ENCODE data around the gene ADGRG2.
"Not testable (repeated sequence)": the region's sequence is repeated elsewhere in the genome, so short reads cannot be mapped to it uniquely, and the experiment has no call there.

Gene ADGRG2

DNA sequence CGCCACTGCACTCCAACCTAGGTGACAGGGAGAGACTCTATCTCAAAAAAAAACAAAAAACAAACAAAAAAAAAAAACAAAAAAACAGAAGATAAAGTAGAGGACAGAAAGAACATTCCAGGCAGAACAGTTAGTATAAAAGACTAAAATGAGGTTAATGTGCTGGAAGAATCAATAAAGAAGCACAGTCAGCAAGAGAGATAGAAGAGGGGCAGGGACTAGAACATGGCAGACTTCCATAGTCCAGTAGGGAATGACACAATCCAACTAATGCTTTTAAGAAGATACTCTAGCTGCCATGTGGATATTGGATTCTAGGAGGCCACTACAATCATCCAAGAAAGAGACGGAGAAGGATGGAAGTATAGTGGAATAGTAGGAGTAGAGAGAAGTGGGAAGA, 11.6 kb downstream of the ADGRG2 start:
- in situ Hi-C loops (cut with HindIII; ENCODE audit: low pct_unique_long_range_greater_than_20kb, low sequenced_read_pairs), result no loop called here
- DNase-seq (ENCODE audit: low read depth in 1 of 2, low spot score in 1 of 2), result no peak
- TF ChIP-seq JUND (IDR thresholded peaks at IDR 0.05; ENCODE audit: low read depth), result no peak

- DNase-seq (ENCODE audit: low read depth in 1 of 2, low spot score in 1 of 2), result no peak
- in situ Hi-C loops (cut with HindIII; ENCODE audit: low pct_unique_long_range_greater_than_20kb, low sequenced_read_pairs), result no loop called here
- TF ChIP-seq JUND (IDR thresholded peaks at IDR 0.05; ENCODE audit: low read depth), result no peak
Measured at GRCh38 chrX:19107035-19107434, 15.2 kb downstream of the ADGRG2 start.

GRCh38 chrX:19100586-19100985, 21.7 kb downstream of the ADGRG2 start:
- TF ChIP-seq JUND (IDR thresholded peaks at IDR 0.05; ENCODE audit: low read depth), result no peak
- in situ Hi-C loops (cut with HindIII; ENCODE audit: low pct_unique_long_range_greater_than_20kb, low sequenced_read_pairs), result no loop called here
- DNase-seq (ENCODE audit: low read depth in 1 of 2, low spot score in 1 of 2), result no peak

DNA sequence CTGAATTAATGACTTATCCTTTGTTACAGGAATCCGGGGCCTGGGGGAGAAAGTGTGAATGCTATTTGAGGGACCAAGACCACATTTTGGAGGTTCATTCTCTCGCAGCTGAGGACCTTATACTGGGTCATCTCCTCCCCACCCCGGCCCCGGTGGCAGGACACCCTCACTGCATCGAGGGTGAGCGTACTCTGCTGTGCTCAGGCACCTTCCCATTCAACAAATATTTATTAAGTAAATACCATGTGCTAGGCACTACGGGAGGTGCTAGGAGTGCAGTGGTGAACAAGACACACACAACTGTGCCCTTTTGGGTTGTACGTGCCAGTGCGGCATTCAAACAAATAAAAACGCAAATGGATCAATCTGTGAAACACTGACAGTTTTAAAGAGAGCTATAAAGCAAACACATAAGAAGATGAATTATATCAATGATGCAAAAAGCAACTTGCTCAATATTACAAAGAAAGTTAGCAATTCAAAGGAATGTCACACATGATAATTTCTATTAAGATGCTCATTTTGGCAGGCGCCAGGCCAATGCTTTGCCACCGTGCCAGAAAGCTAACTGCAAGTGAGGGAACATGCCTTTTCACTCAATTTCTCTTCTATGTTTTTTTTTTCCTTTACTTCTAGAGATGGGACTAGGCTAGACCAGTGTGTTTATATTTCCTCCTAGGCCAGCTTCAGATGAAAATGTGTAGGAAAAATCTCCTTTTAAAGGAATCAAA, 24.6 kb downstream of the ADGRG2 start:
- DNase-seq (ENCODE audit: low read depth in 1 of 2, low spot score in 1 of 2), result peak in 1 of 2 experiments; percentile 6
- in situ Hi-C loops (cut with HindIII; ENCODE audit: low pct_unique_long_range_greater_than_20kb, low sequenced_read_pairs), result no loop called here
- no peak for TF ChIP-seq JUND (IDR thresholded peaks at IDR 0.05; ENCODE audit: low read depth)

- in situ Hi-C loops (cut with HindIII; ENCODE audit: low pct_unique_long_range_greater_than_20kb, low sequenced_read_pairs), result no loop called here
- TF ChIP-seq JUND (IDR thresholded peaks at IDR 0.05; ENCODE audit: low read depth), result no peak
- no peak for DNase-seq (ENCODE audit: low read depth in 1 of 2, low spot score in 1 of 2)
Measured at GRCh38 chrX:19096586-19096985, 25.7 kb downstream of the ADGRG2 start.

DNA sequence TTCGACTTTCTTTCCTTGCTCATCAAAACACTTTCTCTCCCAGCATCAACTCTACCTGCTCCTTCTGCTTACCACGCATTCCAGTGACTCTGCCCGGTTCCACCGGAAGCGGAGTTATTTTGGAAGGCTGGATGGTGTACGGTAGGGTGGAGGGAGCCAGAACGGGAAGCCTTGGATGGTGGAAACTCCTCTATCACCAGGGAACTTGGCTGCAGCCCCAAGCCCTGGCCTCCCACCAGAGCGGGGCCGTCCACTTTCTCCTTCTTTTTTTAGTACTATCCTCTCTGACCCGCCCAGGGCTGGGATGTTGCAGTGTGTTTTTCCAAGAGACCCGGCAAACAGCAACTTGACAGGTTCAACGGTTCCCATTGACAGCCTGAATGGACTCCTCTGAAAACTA, 27.6 kb downstream of the ADGRG2 start:
- no peak for DNase-seq (ENCODE audit: low read depth in 1 of 2, low spot score in 1 of 2)
- in situ Hi-C loops (cut with HindIII; ENCODE audit: low pct_unique_long_range_greater_than_20kb, low sequenced_read_pairs), result no loop called here
- TF ChIP-seq JUND (IDR thresholded peaks at IDR 0.05; ENCODE audit: low read depth), result no peak

- in situ Hi-C loops (cut with HindIII; ENCODE audit: low pct_unique_long_range_greater_than_20kb, low sequenced_read_pairs), result no loop called here
- no peak for DNase-seq (ENCODE audit: low read depth in 1 of 2, low spot score in 1 of 2)
- TF ChIP-seq JUND (IDR thresholded peaks at IDR 0.05; ENCODE audit: low read depth), result no peak
Measured at GRCh38 chrX:19091596-19091995, 30.7 kb downstream of the ADGRG2 start.

GRCh38 chrX:19089555-19090040, 32.7 kb downstream of the ADGRG2 start:
- no peak for DNase-seq (ENCODE audit: low read depth in 1 of 2, low spot score in 1 of 2)
- TF ChIP-seq JUND (IDR thresholded peaks at IDR 0.05; ENCODE audit: low read depth), result no peak
- in situ Hi-C loops (cut with HindIII; ENCODE audit: low pct_unique_long_range_greater_than_20kb, low sequenced_read_pairs), result no loop called here

GRCh38 chrX:19086102-19086772, 36.0 kb downstream of the ADGRG2 start:
- no peak for TF ChIP-seq JUND (IDR thresholded peaks at IDR 0.05; ENCODE audit: low read depth)
- in situ Hi-C loops (cut with HindIII; ENCODE audit: low pct_unique_long_range_greater_than_20kb, low sequenced_read_pairs), result no loop called here
- no peak for DNase-seq (ENCODE audit: low read depth in 1 of 2, low spot score in 1 of 2)

- in situ Hi-C loops (cut with HindIII; ENCODE audit: low pct_unique_long_range_greater_than_20kb, low sequenced_read_pairs), result no loop called here
- DNase-seq (ENCODE audit: low read depth in 1 of 2, low spot score in 1 of 2), result no peak
- no peak for TF ChIP-seq JUND (IDR thresholded peaks at IDR 0.05; ENCODE audit: low read depth)
Measured at GRCh38 chrX:19085666-19086065, 36.6 kb downstream of the ADGRG2 start.

- in situ Hi-C loops (cut with HindIII; ENCODE audit: low pct_unique_long_range_greater_than_20kb, low sequenced_read_pairs), result no loop called here
- DNase-seq (ENCODE audit: low read depth in 1 of 2, low spot score in 1 of 2), result no peak
- no peak for TF ChIP-seq JUND (IDR thresholded peaks at IDR 0.05; ENCODE audit: low read depth)
Measured at GRCh38 chrX:19075754-19076153, 46.5 kb downstream of the ADGRG2 start.

GRCh38 chrX:19072372-19072771, 49.9 kb downstream of the ADGRG2 start:
- TF ChIP-seq JUND (IDR thresholded peaks at IDR 0.05; ENCODE audit: low read depth), result no peak
- peak in 1 of 2 experiments; percentile 16 for DNase-seq (ENCODE audit: low read depth in 1 of 2, low spot score in 1 of 2)
- in situ Hi-C loops (cut with HindIII; ENCODE audit: low pct_unique_long_range_greater_than_20kb, low sequenced_read_pairs), result no loop called here

- no peak for TF ChIP-seq JUND (IDR thresholded peaks at IDR 0.05; ENCODE audit: low read depth)
- in situ Hi-C loops (cut with HindIII; ENCODE audit: low pct_unique_long_range_greater_than_20kb, low sequenced_read_pairs), result no loop called here
- DNase-seq (ENCODE audit: low read depth in 1 of 2, low spot score in 1 of 2), result no peak
Measured at GRCh38 chrX:19070555-19070994, 51.7 kb downstream of the ADGRG2 start.

- DNase-seq (ENCODE audit: low read depth in 1 of 2, low spot score in 1 of 2); in situ Hi-C loops (cut with HindIII; ENCODE audit: low pct_unique_long_range_greater_than_20kb, low sequenced_read_pairs): not testable (repeated sequence)
Measured at GRCh38 chrX:19066987-19067386, 55.3 kb downstream of the ADGRG2 start.

Measured in T47D (cell line).